ENCODE measurements around the gene CSNK1G3.

CSNK1G3 gene

GRCh38 chr5:123645024-123645603 is 133.1 kb downstream of the CSNK1G3 start:
- no peak for DNase-seq (ENCODE audit: low spot score)

GRCh38 chr5:123647066-123647465 is 135.1 kb downstream of the CSNK1G3 start:
- DNase-seq (ENCODE audit: low spot score), result no peak

GRCh38 chr5:123651234-123651633 is 139.3 kb downstream of the CSNK1G3 start:
- DNase-seq (ENCODE audit: low spot score), result no peak

- DNase-seq (ENCODE audit: low spot score), result no peak
These were observed 147.0 kb downstream of the CSNK1G3 start for GRCh38 chr5:123659011-123659410.

- DNase-seq (ENCODE audit: low spot score), result no peak
These were observed 147.5 kb downstream of the CSNK1G3 start for GRCh38 chr5:123659495-123659894.

- DNase-seq (ENCODE audit: low spot score), result no peak
These were observed 153.0 kb downstream of the CSNK1G3 start for GRCh38 chr5:123664961-123665360.

- no peak for DNase-seq (ENCODE audit: low spot score)
These were observed 153.9 kb downstream of the CSNK1G3 start for GRCh38 chr5:123665822-123666371.

All from hematopoietic multipotent progenitor cell treated with erythropoietin and hydrocortisone succinate and interleukin-3 and kit ligand, for 17 days (in vitro differentiated cells).